Neuronal stem cell (in vitro differentiated cells): ENCODE measurements around the gene ROR1.

Experiments used
- DNase-seq: peaks from one replicate; pipeline ENCODE4 v3.0.0-alpha.2; 2013; ENCODE audit warnings: low spot score
- H2AFZ ChIP-seq: one replicate; pipeline ENCODE4 v1.6.1; 2013; ENCODE audit warnings: mild to moderate bottlenecking, low read length, inconsistent platforms
- H2AK5ac ChIP-seq: 2 replicates; pipeline ENCODE4 v1.6.1; 2013; ENCODE audit warnings: low read depth, mild to moderate bottlenecking, inconsistent platforms, low read length, moderate library complexity, mixed read lengths
- H2BK120ac ChIP-seq: 2 replicates; pipeline ENCODE4 v1.6.1; 2013; ENCODE audit warnings: low read depth, mild to moderate bottlenecking, inconsistent platforms, low read length, moderate library complexity, mixed read lengths
- H2BK12ac ChIP-seq: one replicate; pipeline ENCODE4 v1.6.1; 2013; ENCODE audit warnings: low read length, inconsistent platforms
- H2BK15ac ChIP-seq: 2 replicates; pipeline ENCODE4 v1.6.1; 2013; ENCODE audit warnings: mild to moderate bottlenecking, low read length, inconsistent platforms, mixed read lengths
- H2BK5ac ChIP-seq: one replicate; pipeline ENCODE4 v1.6.1; 2013; ENCODE audit warnings: inconsistent platforms, mild to moderate bottlenecking, low read length, moderate library complexity
- H3K14ac ChIP-seq: one replicate; pipeline ENCODE4 v1.6.1; 2013; ENCODE audit warnings: low read length, inconsistent platforms
- H3K18ac ChIP-seq: 2 replicates; pipeline ENCODE4 v1.6.1; 2013; ENCODE audit warnings: low read length, inconsistent platforms
- H3K23ac ChIP-seq: 2 replicates; pipeline ENCODE4 v1.6.1; 2013; ENCODE audit warnings: low read depth, mild to moderate bottlenecking, mixed read lengths, low read length, inconsistent platforms; ENCODE audit not compliant: poor library complexity
- H3K27ac ChIP-seq: replicated peaks from 3 replicates; pipeline ENCODE4 v1.5.1; 2013; ENCODE audit warnings: low read length, inconsistent platforms
- H3K27me3 ChIP-seq, 3 experiments: 2 replicates each; pipeline ENCODE4 v1.6.1; 2013; ENCODE audit warnings: low read length in 3 of 3, mild to moderate bottlenecking in 2 of 3, inconsistent platforms in 1 of 3, low read depth in 1 of 3, mixed read lengths in 1 of 3, moderate library complexity in 1 of 3; ENCODE audit not compliant: control insufficient read depth in 3 of 3, insufficient read depth in 3 of 3
- H3K36me3 ChIP-seq, 2 donors: replicated peaks in 1 of 2; 2 replicates each; pipeline ENCODE4 v1.6.1; 2013; ENCODE audit warnings: low read length in 2 of 2; ENCODE audit not compliant: control insufficient read depth in 2 of 2, insufficient read depth in 2 of 2
- H3K4ac ChIP-seq: 2 replicates; pipeline ENCODE4 v1.6.1; 2013; ENCODE audit warnings: inconsistent platforms, mild to moderate bottlenecking, low read length, moderate library complexity
- H3K4me1 ChIP-seq, 2 donors: 1 replicate in 1 of 2; 2 replicates in 1 of 2; pipeline ENCODE4 v1.6.1; 2013; ENCODE audit warnings: low read length in 2 of 2, low read depth in 1 of 2; ENCODE audit not compliant: control insufficient read depth in 2 of 2, insufficient read depth in 1 of 2
- H3K4me2 ChIP-seq: one replicate; pipeline ENCODE4 v1.6.1; 2013; ENCODE audit warnings: mild to moderate bottlenecking, low read length, inconsistent platforms; ENCODE audit not compliant: insufficient read depth, poor library complexity, severe bottlenecking
- H3K4me3 ChIP-seq, 2 donors: 2 replicates each; pipeline ENCODE4 v1.5.1; 2013; ENCODE audit warnings: low read length in 2 of 2, mild to moderate bottlenecking in 2 of 2, inconsistent platforms in 1 of 2, moderate library complexity in 1 of 2
- H3K79me1 ChIP-seq: one replicate; pipeline ENCODE4 v1.6.1; 2013; ENCODE audit warnings: low read depth, mild to moderate bottlenecking, inconsistent platforms, low read length, moderate library complexity
- H3K9ac ChIP-seq: one replicate; pipeline ENCODE4 v1.6.1; 2013; ENCODE audit warnings: mild to moderate bottlenecking, low read depth, low read length, inconsistent platforms; ENCODE audit not compliant: poor library complexity
- H3K9me3 ChIP-seq, 2 donors: replicated peaks in 1 of 2; 2 replicates each; pipeline versions ENCODE3 to v1.6.1; 2013; ENCODE audit warnings: low read length in 2 of 2, mild to moderate bottlenecking in 2 of 2, inconsistent platforms in 1 of 2, low read depth in 1 of 2, mixed read lengths in 1 of 2, moderate library complexity in 1 of 2; ENCODE audit not compliant: control insufficient read depth in 2 of 2, insufficient read depth in 1 of 2
- H4K8ac ChIP-seq: one replicate; pipeline ENCODE4 v1.6.1; 2013; ENCODE audit warnings: low read depth, mild to moderate bottlenecking, inconsistent platforms, low read length, moderate library complexity
- H4K91ac ChIP-seq: one replicate; pipeline ENCODE4 v1.6.1; 2013; ENCODE audit warnings: low read length, low read depth, mild to moderate bottlenecking, inconsistent platforms; ENCODE audit not compliant: poor library complexity
- WGBS, 2 donors: extraction: QIAGEN DNeasy Blood & Tissue Kit; methylation state at CpG; one replicate each; pipeline ENCODE4 v1.1.7; 2013; ENCODE audit warnings: missing lambda C conversion rate in 2 of 2, mixed read lengths in 1 of 2; ENCODE audit not compliant: insufficient read length in 2 of 2, insufficient replicate concordance in 1 of 2; ENCODE audit errors: extremely low coverage in 2 of 2; 5-methylcytosine and 5-hydroxymethylcytosine counted together

Gene ROR1

DNA sequence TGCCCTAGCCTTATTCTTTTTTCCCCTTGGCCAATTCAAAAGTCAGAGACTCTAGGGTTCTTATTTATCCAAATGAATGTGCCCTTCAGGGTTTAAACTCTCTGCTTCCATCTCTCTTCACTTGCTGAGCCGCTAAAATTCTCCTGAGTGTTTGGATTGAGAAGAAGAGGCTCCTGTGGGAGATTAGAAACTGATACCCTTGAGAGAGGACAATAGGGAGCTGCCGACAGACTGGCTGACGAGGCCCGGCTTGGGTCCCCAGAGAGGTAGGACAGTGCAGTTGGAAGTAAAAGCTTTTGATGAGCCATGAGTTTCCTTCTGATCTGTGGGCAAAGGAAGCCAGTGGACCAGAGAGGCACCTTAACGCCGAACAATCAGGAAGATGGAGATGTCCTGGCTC, 388.3 kb downstream of the ROR1 start:
- Histone ChIP-seq H4K91ac (no peak overlapping the region), H3K4me1 (peaks cover 2 to 7% of the 10 kb centered on the region in 2 donors), H3K36me3 (peaks cover 0 to 2% of the 10 kb centered on the region in 2 donors), H3K4me2 (no peak overlapping the region), H3K18ac (no peak overlapping the region), H3K79me1 (no peaks in the 10 kb centered on the region), H2AK5ac (no peak overlapping the region), H3K27me3 (no peaks in the 10 kb centered on the region), H3K27ac (no peak overlapping the region), H3K23ac (no peak overlapping the region), H3K9me3 (no peaks in the 10 kb centered on the region), H3K14ac (no peak overlapping the region), H2BK120ac (no peak overlapping the region), H2BK15ac (no peak overlapping the region), H3K4me3 (no peak overlapping the region), H3K4ac (no peak overlapping the region), H3K9ac (no peak overlapping the region), H2BK5ac (no peak overlapping the region), H4K8ac (no peak overlapping the region), H2AFZ (peak overlapping the region; percentile 37), H2BK12ac (no peak overlapping the region)
- peak; percentile 11 for DNase-seq
- no CpG with 5 or more reads among the region's 6 CpGs for WGBS, 2 donors

DNA sequence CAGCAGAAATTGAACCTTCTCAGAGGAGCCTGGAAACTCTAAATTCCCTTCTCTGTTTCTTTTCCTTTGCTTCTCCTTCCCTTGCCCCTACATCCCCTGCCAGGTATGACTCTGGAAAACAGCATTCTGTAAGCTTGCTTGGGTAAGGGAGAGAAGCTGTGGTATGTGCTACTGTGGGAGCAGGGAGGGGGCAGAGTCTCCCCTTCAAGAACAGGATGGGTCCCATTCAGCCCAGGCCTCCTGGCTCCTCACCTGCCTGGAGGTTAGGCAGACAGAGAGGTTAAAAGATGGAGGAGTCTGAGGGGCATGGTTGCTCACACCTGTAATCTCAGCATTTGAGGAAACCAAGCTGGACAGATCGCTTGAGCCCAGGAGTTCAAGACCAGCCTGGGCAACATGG, 389.0 kb downstream of the ROR1 start:
- Histone ChIP-seq H3K4me3 (no peak overlapping the region), H2AK5ac (no peak overlapping the region), H3K36me3 (peaks cover 0 to 2% of the 10 kb centered on the region in 2 donors), H3K4me1 (peaks cover 2 to 7% of the 10 kb centered on the region in 2 donors), H3K27ac (no peak overlapping the region), H2AFZ (no peak overlapping the region), H3K79me1 (no peaks in the 10 kb centered on the region), H3K27me3 (no peaks in the 10 kb centered on the region), H3K9ac (no peak overlapping the region), H3K9me3 (no peaks in the 10 kb centered on the region), H2BK12ac (no peak overlapping the region), H3K18ac (no peak overlapping the region), H2BK15ac (no peak overlapping the region), H3K4ac (no peak overlapping the region), H4K8ac (no peak overlapping the region), H3K14ac (no peak overlapping the region), H2BK120ac (no peak overlapping the region), H4K91ac (no peak overlapping the region), H3K4me2 (no peak overlapping the region), H3K23ac (no peak overlapping the region), H2BK5ac (no peak overlapping the region)
- no CpG with 5 or more reads among the region's 1 CpG for WGBS, 2 donors
- no peak for DNase-seq

- Histone ChIP-seq H3K4ac (no peak overlapping the region), H3K23ac (no peak overlapping the region), H2AK5ac (no peak overlapping the region), H3K18ac (no peak overlapping the region), H3K9me3 (no peaks in the 10 kb centered on the region), H3K36me3 (peaks cover 0 to 2% of the 10 kb centered on the region in 2 donors), H2BK15ac (no peak overlapping the region), H3K4me1 (peaks cover 2 to 7% of the 10 kb centered on the region in 2 donors), H3K9ac (no peak overlapping the region), H3K27me3 (no peaks in the 10 kb centered on the region), H3K79me1 (no peaks in the 10 kb centered on the region), H3K4me2 (no peak overlapping the region), H2AFZ (no peak overlapping the region), H4K91ac (no peak overlapping the region), H2BK12ac (no peak overlapping the region), H3K27ac (no peak overlapping the region), H4K8ac (no peak overlapping the region), H2BK120ac (no peak overlapping the region), H3K4me3 (no peak overlapping the region), H3K14ac (no peak overlapping the region), H2BK5ac (no peak overlapping the region)
- no CpG with 5 or more reads among the region's 4 CpGs for WGBS, 2 donors
- DNase-seq: no peak
These were observed 389.6 kb downstream of the ROR1 start for GRCh38 chr1:64163431-64163830.

GRCh38 chr1:64163970-64164369, 390.2 kb downstream of the ROR1 start:
- no peak overlapping the region for H2AK5ac ChIP-seq
- H3K27ac ChIP-seq: no peak overlapping the region
- H2BK120ac ChIP-seq: no peak overlapping the region
- H3K14ac ChIP-seq: no peak overlapping the region
- no peak overlapping the region for H4K91ac ChIP-seq
- no peaks in the 10 kb centered on the region for H3K9me3 ChIP-seq
- H3K18ac ChIP-seq: no peak overlapping the region
- H2BK12ac ChIP-seq: no peak overlapping the region
- H3K36me3 ChIP-seq: peaks cover 0 to 2% of the 10 kb centered on the region in 2 donors
- no peak overlapping the region for H2BK15ac ChIP-seq
- H3K79me1 ChIP-seq: no peaks in the 10 kb centered on the region
- no peak overlapping the region for H3K4me3 ChIP-seq
- H3K9ac ChIP-seq: no peak overlapping the region
- no peak overlapping the region for H2AFZ ChIP-seq
- no peak overlapping the region for H3K4ac ChIP-seq
- DNase-seq: peak; percentile 14
- no peak overlapping the region for H4K8ac ChIP-seq
- WGBS, 2 donors: no CpG with 5 or more reads among the region's 1 CpG
- no peak overlapping the region for H3K23ac ChIP-seq
- peaks cover 2 to 7% of the 10 kb centered on the region in 2 donors for H3K4me1 ChIP-seq
- no peak overlapping the region for H2BK5ac ChIP-seq
- H3K4me2 ChIP-seq: no peak overlapping the region
- no peaks in the 10 kb centered on the region for H3K27me3 ChIP-seq
